A549 (cell line): Measurements from ENCODE around the gene NOXA1.

ENCODE experiments used
- BHLHE40 ChIP-seq: IDR thresholded peaks from 2 replicates; pipeline ENCODE4 v1.6.1; 2012; ENCODE audit warnings: low read depth, low read length, inconsistent platforms
- CTCF ChIP-seq: fragments of >200 bp; sonication (Bioruptor Twin); formaldehyde crosslinking; IDR thresholded peaks from 3 replicates; pipeline ENCODE4 v1.5.1; 2016
- FOSL2 ChIP-seq, 2 experiments: fragments of 450-650 bp in 1 of 2; fragments of >200 bp in 1 of 2; sonication (Bioruptor Twin) in 1 of 2; formaldehyde crosslinking; IDR thresholded peaks; 2 replicates each; pipeline versions ENCODE4 v1.5.0 to v1.6.1; 2016 to 2020; ENCODE audit warnings: mild to moderate bottlenecking in 1 of 2, moderate library complexity in 1 of 2
- JUNB ChIP-seq: fragments of >200 bp; sonication (Bioruptor Twin); formaldehyde crosslinking; IDR thresholded peaks from 2 replicates; pipeline ENCODE4 v1.6.1; 2016
- POLR2A ChIP-seq: IDR thresholded peaks from 2 replicates; pipeline ENCODE4 v1.6.1; 2012; ENCODE audit warnings: mild to moderate bottlenecking, low read length

- TF ChIP-seq JUNB (no peak), POLR2A (no peak), BHLHE40 (no peak), FOSL2 (IDR thresholded peaks at IDR 0.05) (no peak), FOSL2 (CRISPR knock-in tag; IDR thresholded peaks at IDR 0.05) (no peak), CTCF (no peak)
Observed at GRCh38 chr9:137477778-137478612, 54.8 kb downstream of the NOXA1 start.
